ENCODE data around the gene DNM3.

The DNM3 gene

GRCh38 chr1:172460887-172461315, 619.6 kb downstream of the DNM3 start:
- TF ChIP-seq CTCF (IDR thresholded peaks at IDR 0.05): no peak
- H3K9me3 ChIP-seq: no peaks in the 10 kb centered on the region
- no peaks in the 10 kb centered on the region for H3K36me3 ChIP-seq
- no peaks in the 10 kb centered on the region for H3K27me3 ChIP-seq
- no peak overlapping the region for H3K27ac ChIP-seq
- H3K4me3 ChIP-seq (ENCODE audit: low read depth in 1 of 2, low read length in 1 of 2): no peak overlapping the region
- peaks cover 6 to 15% of the 10 kb centered on the region in 2 experiments for H3K4me1 ChIP-seq (ENCODE audit: control insufficient read depth in 1 of 2, insufficient read depth in 1 of 2, low read depth in 1 of 2, low read length in 1 of 2)

All from neutrophil (primary cell).